Islet precursor cell (in vitro differentiated cells): ENCODE results near the gene TBC1D16.
A peak's percentile ranks its signal among the peaks of the same experiment; 100 is the strongest.
"Not testable (repeated sequence)": the region's sequence is repeated elsewhere in the genome, so short reads cannot be mapped to it uniquely, and the experiment has no call there.

ENCODE experiments used
- DNase-seq: peaks from one replicate; pipeline ENCODE4 v3.0.0-alpha.2; 2018

The TBC1D16 gene

DNA sequence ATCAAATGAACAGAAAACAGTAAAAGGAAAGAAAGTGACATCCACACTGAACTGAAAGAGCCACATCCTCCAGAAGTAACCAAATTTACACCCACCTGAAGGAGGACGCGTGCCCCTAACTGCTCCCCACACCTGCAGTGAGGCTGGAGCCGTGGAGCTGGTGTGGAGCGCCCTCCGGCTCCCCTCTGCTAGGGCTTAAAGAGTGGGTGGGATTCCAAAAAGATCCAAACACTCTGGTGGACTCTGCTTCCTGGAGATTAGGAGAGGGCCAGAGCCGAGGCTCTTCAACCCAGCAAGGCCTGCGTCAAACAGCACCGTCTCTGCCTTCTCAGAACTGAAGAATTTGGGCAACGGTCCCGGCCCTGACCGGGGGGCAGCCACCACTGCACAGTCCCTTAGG, 16.0 kb upstream of the TBC1D16 start:
- no peak for DNase-seq

- DNase-seq: no peak
Observed at GRCh38 chr17:80050706-80051105, 15.0 kb upstream of the TBC1D16 start.

GRCh38 chr17:80049986-80050385, 14.3 kb upstream of the TBC1D16 start:
- no peak for DNase-seq

DNA sequence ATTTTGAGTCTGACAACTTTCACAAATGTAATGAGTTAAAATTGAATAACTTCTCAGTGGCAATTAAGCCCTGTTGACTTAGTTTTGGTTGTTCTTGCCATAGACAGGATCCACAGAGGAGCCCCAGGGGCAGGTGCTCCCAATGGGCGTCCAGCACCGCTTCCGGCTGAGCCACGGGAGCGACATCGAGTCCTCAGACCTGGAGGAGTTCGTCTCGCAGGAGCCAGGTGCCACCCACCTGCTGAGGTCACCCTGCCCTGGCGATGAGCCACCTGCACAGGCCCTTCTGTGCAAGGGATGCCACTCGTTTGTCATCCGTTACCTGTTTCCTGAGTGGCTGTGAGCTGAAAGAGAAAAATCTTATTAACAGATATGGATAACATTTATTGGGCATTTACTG, 11.5 kb upstream of the TBC1D16 start:
- no peak for DNase-seq

DNA sequence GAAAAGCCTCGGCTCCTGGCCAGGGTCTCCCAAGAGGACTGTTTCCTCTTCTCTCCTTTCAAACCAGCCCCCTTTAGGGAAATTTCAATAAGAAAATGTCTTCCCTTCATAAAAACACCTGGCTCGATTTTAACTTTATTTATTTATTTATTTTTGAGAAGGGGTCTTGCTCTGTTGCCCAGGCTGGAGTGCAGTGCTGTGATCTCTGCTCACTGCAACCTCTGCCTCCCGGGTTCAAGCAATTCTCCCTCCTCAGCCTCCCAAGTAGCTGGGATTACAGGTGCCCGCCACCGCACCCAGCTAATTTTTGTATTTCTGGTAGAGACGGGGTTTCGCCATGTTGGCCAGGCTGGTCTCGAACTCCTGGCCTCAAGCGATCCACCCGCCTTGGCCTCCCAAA, 11.0 kb upstream of the TBC1D16 start:
- DNase-seq: not testable (repeated sequence)

- no peak for DNase-seq
Observed at GRCh38 chr17:80045703-80046102, 10.0 kb upstream of the TBC1D16 start.

- no peak for DNase-seq
Observed at GRCh38 chr17:80043963-80044362, 8.3 kb upstream of the TBC1D16 start.

DNA sequence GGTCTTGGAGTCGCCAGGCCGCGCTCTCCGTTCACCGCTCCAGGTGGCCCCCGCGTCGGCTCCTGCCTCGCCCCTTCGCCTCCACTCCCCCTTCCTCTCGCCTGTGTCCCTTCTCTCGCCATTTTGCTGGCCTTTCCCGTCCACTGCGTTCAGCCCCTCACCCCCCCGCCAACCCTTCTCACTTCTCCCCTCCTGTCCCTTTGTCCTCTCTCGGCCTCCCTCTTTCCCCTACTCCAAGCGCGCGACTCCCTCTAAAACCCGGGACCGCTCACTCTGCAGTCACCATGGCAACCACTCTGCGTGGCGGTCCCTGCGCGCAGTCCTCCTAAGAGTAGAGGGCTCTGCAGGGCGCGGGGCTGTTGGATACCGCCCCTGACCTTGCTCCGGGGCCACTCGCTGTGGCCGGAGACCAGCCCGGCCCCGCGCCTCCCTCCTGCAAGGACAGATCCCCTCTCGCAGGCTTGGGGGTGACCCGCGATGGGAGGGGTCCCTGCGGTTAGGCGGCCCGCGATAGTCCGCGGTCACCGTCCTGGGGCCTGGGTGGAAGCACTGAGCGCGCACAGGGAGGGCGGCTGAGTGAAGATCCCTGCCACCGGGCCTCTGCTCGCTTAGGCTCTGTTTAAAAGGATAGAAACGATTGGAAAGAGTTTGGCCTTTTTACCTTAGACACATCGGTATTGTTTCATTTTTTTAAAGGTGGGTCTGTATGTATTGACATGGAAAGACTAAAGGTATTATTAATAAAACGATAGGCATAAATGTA, 1.2 kb upstream of the TBC1D16 start:
- DNase-seq: peak; percentile 90

DNA sequence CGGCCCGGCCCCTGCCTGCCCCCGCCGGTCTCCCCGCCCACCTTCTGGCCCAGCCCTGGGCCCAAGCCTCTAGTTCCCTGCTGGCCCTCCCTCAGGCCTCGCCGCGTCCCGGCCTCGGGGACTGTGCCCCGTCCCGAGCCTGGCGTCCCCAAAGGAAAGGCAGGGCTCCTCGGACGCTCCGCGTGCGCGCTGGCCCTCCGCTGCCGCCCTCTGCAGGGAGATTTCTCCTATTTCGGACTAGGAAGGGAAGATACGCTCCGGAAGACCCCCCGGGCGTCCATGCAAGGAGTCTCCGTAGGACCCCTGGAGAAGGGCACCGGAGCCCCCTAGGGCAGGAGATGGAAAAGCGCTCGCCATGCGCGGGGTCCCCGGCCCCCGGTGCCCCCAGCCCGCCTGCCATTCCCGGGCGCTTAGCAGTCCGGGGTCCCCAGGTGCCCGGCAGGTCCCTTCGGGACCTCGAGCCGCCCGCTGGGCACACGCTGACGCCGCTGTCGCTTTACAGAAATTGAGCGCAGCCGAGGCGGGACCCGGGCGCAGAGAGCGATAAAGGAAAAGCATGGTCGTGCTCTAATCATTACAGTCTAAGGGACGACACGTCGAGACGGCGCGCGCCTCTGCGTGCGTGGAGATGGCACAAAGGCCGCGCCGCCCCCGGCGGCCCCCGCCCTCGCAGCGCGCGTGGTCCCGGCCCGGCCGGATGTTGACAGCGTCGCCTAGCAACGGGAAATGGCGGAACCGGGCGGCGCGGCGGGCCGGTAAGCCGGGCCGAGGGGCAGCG, 454 bp upstream of the TBC1D16 start, which contains the start of gene CCDC40:
Gene CCDC40, plus strand, starts transcription at position 706 of the 778 bp plus-strand sequence. Its CDS starts 21 bp downstream, at position 727.
- DNase-seq: peak; percentile 94

DNA sequence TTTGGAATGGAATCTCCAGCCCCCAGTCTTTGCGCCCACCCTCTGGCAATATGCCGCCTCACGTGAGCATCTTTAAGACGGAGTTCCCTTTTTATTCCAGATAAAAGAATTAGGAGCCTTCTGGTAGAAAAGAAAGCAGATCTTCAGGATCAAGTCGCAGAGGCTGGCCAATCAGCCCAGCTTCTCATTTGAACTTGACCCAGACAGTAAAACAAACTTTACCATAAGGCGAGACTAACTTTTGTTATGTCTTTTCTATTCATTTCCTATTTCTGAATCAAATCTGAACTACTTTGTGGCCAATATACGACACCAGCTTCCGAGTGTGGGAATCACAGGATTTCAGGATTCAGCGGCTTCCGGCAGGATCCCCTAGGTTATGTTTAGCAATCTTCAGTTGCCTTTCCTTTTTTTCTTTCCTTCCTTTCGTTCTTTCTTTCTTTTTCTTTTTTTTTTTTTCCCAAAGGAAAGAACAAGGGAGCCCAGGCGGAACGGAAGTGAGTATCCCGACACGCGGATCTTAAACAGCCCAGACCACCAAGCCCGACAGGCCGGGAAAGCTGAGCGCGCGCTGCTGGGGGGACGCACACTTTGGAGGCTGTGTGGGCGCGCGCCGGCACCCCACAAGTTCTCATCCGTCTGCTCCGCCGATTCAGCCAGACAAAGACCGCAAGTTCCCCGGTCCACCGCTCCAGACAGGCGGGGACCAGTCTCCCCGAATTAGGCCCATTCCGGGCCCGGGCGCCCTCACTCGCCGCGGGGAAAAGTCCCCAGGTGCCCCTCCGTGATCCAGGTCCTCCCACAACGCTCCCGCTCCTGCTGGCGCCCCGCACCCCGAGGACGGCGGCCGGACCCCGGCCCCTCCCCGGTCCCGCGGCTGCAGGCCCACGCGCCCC, 633 bp downstream of the TBC1D16 start:
- DNase-seq: no peak

DNA sequence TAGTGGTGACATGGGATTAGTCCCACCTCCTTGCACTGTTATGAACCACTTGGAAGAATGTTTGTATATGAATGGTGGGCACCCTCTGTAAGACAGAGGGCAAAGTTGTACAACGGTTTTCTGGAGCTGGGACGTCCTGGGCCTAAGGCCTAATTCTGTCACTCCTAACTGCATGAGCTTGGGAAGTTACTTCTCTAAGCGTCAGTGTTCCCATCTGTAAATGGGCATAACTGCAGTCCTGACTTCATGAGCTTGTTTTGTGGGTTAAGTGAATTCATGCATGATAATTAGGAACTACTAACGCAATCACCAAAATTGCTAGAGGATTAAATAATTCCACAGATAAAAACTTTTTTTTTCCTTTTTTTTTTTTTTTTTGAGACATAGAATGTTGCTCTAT, 1.8 kb downstream of the TBC1D16 start:
- DNase-seq: no peak

DNA sequence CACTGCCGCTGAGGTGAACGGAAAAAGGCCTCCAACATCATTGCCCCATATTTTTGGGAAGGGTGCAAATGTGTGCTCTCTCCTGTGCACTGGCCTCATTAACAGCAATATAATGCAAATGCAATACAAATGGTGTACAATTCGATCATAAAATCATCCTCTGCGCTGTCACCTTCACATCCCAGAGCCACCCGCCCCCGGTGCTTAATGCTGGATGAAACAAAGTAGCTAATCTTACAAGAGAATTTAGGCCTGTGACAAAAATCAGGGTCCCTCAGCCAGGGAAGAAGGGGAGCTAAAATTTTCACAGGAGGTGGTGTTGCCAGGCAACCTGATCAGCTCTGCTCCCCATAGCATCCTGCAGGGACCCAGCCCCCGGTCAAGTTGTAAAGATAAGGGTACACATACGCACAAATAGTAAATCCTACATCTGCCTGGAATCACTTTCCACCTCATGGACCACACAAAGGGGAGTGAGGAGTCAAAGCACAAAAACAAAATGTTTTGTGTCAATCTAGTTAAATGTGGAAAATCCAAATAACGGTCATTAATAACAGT, 3.0 kb downstream of the TBC1D16 start:
- DNase-seq: no peak

DNA sequence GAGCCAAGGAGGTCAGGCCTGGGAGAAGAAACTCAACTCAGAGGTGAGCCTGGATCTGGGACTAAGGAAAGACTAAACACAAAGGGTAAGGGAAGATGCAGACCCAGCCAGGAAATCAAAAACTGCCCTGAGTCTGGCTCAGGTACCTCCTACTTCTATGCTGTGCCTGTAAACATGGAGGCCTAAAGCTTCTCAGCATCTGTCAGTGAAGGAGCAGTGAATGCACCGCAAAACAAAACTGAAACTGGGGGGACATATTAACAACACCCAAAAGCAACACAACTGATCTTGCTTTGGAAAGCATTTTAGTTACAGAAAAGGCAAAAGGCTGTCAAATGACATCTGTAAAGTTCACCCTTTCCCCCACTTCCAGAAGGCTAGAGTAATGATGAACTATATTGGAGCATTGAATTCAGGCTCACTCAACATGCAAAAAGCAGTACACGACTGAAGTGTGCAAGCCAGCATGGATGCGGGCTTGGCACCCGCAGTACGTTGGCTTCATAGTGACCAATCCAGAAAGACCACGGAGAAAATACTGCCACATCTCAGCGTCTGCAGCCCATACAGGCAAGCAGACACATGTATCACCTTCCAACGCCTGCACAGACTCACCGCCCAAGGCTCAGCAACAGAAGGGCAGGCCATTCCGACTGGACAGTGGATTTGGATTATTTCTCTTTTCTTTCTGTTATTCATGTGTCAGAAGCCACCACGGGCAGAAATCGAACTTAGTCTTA, 3.8 kb downstream of the TBC1D16 start:
- no peak for DNase-seq

- DNase-seq: no peak
Observed at GRCh38 chr17:80030730-80031410, 4.8 kb downstream of the TBC1D16 start.

- DNase-seq: peak; percentile 73
Observed at GRCh38 chr17:80029258-80029974, 6.3 kb downstream of the TBC1D16 start.

DNA sequence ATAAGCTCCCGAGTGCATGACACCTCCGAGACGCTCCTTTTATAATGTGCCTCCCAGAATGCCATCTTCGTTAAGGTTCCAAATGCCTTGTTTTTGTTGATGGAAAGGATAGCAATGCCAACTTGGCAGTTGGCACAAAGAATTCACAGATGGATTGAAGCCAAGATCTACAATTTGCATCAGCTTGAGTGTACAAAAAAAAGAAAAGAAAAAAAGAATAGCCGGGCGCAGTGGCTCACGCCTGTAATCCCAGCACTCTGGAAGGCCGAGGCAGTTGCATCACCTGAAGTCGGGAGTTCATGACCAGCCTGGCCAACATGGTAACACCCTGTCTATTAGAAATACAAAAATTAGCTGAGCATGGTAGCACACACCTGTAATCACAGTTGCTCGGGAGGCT, 7.6 kb downstream of the TBC1D16 start:
- DNase-seq: no peak

- no peak for DNase-seq
Observed at GRCh38 chr17:80027043-80027435, 8.6 kb downstream of the TBC1D16 start.

DNA sequence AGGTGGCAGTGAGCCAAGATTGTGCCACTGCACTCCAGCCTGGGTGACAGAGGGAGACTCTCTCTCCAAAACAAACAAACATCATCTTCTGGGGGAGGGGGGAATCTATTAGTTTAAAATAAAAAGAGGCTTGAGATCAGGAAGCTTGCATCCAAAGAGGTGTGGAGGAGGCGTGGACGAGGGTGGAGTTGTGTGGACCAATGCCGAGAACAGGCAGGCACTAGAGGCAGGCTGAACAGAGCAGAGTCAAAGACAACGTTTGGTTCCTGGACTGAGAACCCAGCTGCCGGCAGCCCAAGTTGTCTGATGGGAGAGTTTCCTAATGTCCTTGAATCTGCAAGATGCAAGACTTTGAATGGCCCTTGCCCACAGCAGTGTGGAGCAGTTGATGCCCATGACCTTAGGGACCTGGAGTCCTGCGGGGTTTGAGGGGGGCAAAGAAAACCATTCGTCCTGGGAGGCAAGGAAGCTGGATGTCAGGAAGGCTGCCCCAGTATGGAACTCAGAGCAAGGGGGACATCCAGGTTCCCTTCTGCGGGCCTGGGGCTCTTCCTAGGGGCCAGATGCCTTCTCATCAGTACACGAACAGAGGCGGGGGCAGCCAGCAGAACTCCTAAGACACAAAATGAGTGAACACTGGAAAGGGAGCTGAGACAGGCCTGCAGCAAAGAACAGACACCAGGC, 9.2 kb downstream of the TBC1D16 start:
- no peak for DNase-seq

DNA sequence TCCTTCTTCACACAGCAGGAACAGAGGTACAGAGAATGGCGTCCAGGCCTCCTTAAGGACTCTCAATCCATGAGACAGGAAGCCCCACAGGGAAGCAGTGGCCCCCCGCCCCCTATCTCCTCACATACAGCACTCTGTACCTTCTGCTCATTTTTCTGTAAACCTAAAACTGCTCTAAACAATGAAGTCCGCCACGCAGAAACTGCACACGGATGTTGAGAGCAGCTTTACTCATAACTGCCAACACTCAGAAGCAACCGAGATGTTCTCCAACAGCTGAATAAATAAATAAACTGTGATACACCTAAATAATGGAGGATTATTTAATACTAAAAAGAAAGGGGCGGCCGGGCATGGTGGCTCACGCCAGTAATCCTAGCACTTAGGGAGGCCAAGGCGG, 9.9 kb downstream of the TBC1D16 start:
- DNase-seq: no peak

DNA sequence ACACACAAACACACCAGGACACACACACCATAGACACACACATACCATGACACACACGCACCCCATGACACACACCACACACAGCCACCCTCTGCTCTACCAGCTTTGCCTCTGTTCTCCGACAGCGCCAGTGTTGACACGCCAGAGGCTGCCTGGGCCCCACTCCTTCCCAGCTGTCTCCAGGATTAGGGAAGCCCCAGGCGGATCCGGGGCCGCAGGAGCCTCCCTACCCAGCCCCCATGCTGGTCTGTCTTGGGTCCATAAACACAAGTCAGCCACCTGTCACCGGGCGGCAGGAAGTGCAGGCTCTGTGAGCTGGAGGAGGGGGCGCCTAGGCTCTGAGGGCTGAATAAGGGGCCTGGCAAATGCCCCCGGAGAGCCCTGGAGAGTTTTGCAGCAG, 10.5 kb downstream of the TBC1D16 start:
- no peak for DNase-seq
